ENCODE measurements around the gene YKT6.

DNA sequence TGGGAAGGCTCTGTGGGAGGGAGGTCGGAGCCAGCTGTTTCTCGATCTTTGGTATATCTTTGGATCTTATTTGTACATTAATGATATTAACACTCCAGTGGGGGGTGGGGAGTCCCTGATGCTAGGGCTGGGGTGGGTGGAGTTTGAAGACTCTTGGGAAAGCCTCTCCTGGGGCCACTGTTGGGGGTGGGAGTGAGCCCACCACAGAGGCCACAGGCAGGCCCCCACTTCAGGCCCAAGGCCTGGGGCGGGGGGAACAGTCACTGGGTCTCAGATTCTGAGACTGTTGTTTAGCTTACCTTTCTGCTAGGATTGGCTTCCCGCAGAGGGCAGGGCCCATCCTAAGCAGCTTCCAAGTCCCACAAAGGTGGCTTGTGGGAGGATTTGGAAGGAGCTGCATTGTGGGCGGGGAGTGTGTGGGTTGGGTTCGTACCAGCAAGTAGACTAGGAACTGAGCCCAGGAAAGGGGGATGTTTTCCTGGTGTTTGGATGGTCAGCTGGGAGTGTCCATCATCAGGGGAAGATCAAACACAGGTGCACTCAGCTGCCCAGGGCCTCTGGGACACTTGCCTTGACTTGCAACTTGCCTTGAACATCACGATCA lies 11.9 kb downstream of the YKT6 start:
- TF ChIP-seq, protein P1, sequence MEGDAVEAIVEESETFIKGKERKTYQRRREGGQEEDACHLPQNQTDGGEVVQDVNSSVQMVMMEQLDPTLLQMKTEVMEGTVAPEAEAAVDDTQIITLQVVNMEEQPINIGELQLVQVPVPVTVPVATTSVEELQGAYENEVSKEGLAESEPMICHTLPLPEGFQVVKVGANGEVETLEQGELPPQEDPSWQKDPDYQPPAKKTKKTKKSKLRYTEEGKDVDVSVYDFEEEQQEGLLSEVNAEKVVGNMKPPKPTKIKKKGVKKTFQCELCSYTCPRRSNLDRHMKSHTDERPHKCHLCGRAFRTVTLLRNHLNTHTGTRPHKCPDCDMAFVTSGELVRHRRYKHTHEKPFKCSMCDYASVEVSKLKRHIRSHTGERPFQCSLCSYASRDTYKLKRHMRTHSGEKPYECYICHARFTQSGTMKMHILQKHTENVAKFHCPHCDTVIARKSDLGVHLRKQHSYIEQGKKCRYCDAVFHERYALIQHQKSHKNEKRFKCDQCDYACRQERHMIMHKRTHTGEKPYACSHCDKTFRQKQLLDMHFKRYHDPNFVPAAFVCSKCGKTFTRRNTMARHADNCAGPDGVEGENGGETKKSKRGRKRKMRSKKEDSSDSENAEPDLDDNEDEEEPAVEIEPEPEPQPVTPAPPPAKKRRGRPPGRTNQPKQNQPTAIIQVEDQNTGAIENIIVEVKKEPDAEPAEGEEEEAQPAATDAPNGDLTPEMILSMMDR (IDR thresholded peaks at IDR 0.05; ENCODE audit: control extremely low read depth in 1 of 3, insufficient read depth in 1 of 3, low read depth in 1 of 3, low read length in 3 of 3), result no peak
- TF ChIP-seq RFX5 (IDR thresholded peaks at IDR 0.05; ENCODE audit: borderline replicate concordance, low read depth, low read length) (no peak), POLR2AphosphoS5 (IDR thresholded peaks at IDR 0.05; ENCODE audit: low read depth, low read length) (no peak), NANOG (IDR thresholded peaks at IDR 0.05; ENCODE audit: insufficient read depth, low read depth, low read length, poor library complexity, severe bottlenecking) (no peak), MAFK (IDR thresholded peaks at IDR 0.05; ENCODE audit: low read depth, low read length) (no peak), KDM5A (IDR thresholded peaks at IDR 0.05; ENCODE audit: low read length) (no peak)
- TF ChIP-seq, protein P2, sequence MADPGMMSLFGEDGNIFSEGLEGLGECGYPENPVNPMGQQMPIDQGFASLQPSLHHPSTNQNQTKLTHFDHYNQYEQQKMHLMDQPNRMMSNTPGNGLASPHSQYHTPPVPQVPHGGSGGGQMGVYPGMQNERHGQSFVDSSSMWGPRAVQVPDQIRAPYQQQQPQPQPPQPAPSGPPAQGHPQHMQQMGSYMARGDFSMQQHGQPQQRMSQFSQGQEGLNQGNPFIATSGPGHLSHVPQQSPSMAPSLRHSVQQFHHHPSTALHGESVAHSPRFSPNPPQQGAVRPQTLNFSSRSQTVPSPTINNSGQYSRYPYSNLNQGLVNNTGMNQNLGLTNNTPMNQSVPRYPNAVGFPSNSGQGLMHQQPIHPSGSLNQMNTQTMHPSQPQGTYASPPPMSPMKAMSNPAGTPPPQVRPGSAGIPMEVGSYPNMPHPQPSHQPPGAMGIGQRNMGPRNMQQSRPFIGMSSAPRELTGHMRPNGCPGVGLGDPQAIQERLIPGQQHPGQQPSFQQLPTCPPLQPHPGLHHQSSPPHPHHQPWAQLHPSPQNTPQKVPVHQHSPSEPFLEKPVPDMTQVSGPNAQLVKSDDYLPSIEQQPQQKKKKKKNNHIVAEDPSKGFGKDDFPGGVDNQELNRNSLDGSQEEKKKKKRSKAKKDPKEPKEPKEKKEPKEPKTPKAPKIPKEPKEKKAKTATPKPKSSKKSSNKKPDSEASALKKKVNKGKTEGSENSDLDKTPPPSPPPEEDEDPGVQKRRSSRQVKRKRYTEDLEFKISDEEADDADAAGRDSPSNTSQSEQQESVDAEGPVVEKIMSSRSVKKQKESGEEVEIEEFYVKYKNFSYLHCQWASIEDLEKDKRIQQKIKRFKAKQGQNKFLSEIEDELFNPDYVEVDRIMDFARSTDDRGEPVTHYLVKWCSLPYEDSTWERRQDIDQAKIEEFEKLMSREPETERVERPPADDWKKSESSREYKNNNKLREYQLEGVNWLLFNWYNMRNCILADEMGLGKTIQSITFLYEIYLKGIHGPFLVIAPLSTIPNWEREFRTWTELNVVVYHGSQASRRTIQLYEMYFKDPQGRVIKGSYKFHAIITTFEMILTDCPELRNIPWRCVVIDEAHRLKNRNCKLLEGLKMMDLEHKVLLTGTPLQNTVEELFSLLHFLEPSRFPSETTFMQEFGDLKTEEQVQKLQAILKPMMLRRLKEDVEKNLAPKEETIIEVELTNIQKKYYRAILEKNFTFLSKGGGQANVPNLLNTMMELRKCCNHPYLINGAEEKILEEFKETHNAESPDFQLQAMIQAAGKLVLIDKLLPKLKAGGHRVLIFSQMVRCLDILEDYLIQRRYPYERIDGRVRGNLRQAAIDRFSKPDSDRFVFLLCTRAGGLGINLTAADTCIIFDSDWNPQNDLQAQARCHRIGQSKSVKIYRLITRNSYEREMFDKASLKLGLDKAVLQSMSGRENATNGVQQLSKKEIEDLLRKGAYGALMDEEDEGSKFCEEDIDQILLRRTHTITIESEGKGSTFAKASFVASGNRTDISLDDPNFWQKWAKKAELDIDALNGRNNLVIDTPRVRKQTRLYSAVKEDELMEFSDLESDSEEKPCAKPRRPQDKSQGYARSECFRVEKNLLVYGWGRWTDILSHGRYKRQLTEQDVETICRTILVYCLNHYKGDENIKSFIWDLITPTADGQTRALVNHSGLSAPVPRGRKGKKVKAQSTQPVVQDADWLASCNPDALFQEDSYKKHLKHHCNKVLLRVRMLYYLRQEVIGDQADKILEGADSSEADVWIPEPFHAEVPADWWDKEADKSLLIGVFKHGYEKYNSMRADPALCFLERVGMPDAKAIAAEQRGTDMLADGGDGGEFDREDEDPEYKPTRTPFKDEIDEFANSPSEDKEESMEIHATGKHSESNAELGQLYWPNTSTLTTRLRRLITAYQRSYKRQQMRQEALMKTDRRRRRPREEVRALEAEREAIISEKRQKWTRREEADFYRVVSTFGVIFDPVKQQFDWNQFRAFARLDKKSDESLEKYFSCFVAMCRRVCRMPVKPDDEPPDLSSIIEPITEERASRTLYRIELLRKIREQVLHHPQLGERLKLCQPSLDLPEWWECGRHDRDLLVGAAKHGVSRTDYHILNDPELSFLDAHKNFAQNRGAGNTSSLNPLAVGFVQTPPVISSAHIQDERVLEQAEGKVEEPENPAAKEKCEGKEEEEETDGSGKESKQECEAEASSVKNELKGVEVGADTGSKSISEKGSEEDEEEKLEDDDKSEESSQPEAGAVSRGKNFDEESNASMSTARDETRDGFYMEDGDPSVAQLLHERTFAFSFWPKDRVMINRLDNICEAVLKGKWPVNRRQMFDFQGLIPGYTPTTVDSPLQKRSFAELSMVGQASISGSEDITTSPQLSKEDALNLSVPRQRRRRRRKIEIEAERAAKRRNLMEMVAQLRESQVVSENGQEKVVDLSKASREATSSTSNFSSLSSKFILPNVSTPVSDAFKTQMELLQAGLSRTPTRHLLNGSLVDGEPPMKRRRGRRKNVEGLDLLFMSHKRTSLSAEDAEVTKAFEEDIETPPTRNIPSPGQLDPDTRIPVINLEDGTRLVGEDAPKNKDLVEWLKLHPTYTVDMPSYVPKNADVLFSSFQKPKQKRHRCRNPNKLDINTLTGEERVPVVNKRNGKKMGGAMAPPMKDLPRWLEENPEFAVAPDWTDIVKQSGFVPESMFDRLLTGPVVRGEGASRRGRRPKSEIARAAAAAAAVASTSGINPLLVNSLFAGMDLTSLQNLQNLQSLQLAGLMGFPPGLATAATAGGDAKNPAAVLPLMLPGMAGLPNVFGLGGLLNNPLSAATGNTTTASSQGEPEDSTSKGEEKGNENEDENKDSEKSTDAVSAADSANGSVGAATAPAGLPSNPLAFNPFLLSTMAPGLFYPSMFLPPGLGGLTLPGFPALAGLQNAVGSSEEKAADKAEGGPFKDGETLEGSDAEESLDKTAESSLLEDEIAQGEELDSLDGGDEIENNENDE (IDR thresholded peaks at IDR 0.05; ENCODE audit: insufficient replicate concordance, low read length), result no peak
- TF ChIP-seq, protein P3, sequence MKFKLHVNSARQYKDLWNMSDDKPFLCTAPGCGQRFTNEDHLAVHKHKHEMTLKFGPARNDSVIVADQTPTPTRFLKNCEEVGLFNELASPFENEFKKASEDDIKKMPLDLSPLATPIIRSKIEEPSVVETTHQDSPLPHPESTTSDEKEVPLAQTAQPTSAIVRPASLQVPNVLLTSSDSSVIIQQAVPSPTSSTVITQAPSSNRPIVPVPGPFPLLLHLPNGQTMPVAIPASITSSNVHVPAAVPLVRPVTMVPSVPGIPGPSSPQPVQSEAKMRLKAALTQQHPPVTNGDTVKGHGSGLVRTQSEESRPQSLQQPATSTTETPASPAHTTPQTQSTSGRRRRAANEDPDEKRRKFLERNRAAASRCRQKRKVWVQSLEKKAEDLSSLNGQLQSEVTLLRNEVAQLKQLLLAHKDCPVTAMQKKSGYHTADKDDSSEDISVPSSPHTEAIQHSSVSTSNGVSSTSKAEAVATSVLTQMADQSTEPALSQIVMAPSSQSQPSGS (IDR thresholded peaks at IDR 0.05; ENCODE audit: low read length), result no peak

All from H1 (cell line).